Ovary (tissue), 9 donors: ENCODE measurements around the gene TMEM115. TPM values are rescaled to one million over a fixed set of nuclear protein-coding genes. Genes with fewer than 3 reads are reported as not detected.

Experiments
- DNase-seq, 5 donors: peaks; one replicate each; pipeline ENCODE4 v3.0.0-alpha.2; 2019 to 2020
- H3K27ac ChIP-seq, 2 donors: fragments of 200-600 bp; one replicate each; pipeline versions ENCODE4 v1.5.1 to v1.8.0; 2019 to 2022
- H3K27me3 ChIP-seq: fragments of 200-600 bp; one replicate; pipeline ENCODE4 v1.8.0; 2022
- H3K36me3 ChIP-seq: fragments of 200-600 bp; sonication (generic); one replicate; pipeline ENCODE4 v1.5.1; 2019
- H3K4me1 ChIP-seq: one replicate; pipeline ENCODE4 v1.8.1; 2013; ENCODE audit warnings: mild to moderate bottlenecking, moderate library complexity; ENCODE audit not compliant: insufficient read depth
- H3K4me3 ChIP-seq: fragments of 200-600 bp; sonication (generic); one replicate; pipeline ENCODE4 v1.5.1; 2017
- H3K9me3 ChIP-seq, 2 donors: fragments of 200-600 bp in 1 of 2; sonication (generic) in 1 of 2; one replicate each; pipeline versions ENCODE4 v1.5.1 to v1.8.1; 2013 to 2019; ENCODE audit warnings: mild to moderate bottlenecking in 1 of 2, moderate library complexity in 1 of 2
- EP300 ChIP-seq: sonication (generic); formaldehyde crosslinking; IDR thresholded peaks from one replicate; pipeline ENCODE4 v1.6.1; 2017; ENCODE audit warnings: antibody characterized with exemption
- POLR2A ChIP-seq: fragments of 450-650 bp; IDR thresholded peaks from one replicate; pipeline ENCODE4 v1.6.1; 2017; ENCODE audit warnings: antibody characterized with exemption, mild to moderate bottlenecking, moderate library complexity
- WGBS, 3 donors: extraction: QIAGEN DNeasy Blood & Tissue Kit in 1 of 3; methylation state at CpG; one replicate each; pipeline versions ENCODE4 v1.1.5 to v1.1.7; 2013 to 2017; 5-methylcytosine and 5-hydroxymethylcytosine counted together
- intact Hi-C, 4 donors: fragments of 100-400 bp; cut with DNase I; formaldehyde crosslinking; loops; one replicate each; pipeline versions ENCODE4 v1.11.0 to v1.15.1; 2022 to 2023
- polyA plus RNA-seq, 2 donors: library from polyadenylated mRNA; stranded (reverse); fragments of 200-250 nt in 1 of 2; fragments of 350-450 nt in 1 of 2; fragmentation: Illumina TruSeq in 1 of 2; extraction: RNeasy Lipid Tissue Mini Kit (QIAGEN cat#74804) in 1 of 2; gene quantifications; one replicate each; pipeline ENCODE4 v1.2.3, GENCODE V29; 2013 to 2014
- total RNA-seq, 7 donors: library from RNA; depleted of rRNA in 2 of 7; stranded (reverse); fragments of >200 nt in 2 of 7; fragmentation: NEBNext Ultra II Directional in 3 of 7; extraction: Animal tissue kit (Norgen Biotek cat#: 25700) in 3 of 7; gene quantifications; one replicate each; pipeline versions ENCODE4 v1.1.0 to v1.2.4, GENCODE V29; 2016 to 2023
- TF ChIP-seq, protein P1 (sequence below), 3 donors: fragments of 450-650 bp in 2 of 3; fragments of 200-600 bp in 1 of 3; IDR thresholded peaks; one replicate each; pipeline versions ENCODE4 v1.5.1 to v1.8.0; 2016 to 2022; ENCODE audit warnings: antibody characterized with exemption in 3 of 3, mild to moderate bottlenecking in 1 of 3
- donor health status: DM: no; HTN: no; CAD: no; lungs with moderate emphysema.
- donor health status: DM: no; HTN: no; CAD: no.
- donor health status: Bipolar disorder and iron deficiency.
- donor health status: DM: yes; HTN: yes; CAD: no.
- donor health status: DM: no; HTN: no; CAD: no.
- donor health status: DM: yes; HTN: yes; CAD: no.

The TMEM115 gene
- total and polyA plus RNA-seq, 9 donors: 8.5 to 58.4 (median 36.9) TPM

DNA sequence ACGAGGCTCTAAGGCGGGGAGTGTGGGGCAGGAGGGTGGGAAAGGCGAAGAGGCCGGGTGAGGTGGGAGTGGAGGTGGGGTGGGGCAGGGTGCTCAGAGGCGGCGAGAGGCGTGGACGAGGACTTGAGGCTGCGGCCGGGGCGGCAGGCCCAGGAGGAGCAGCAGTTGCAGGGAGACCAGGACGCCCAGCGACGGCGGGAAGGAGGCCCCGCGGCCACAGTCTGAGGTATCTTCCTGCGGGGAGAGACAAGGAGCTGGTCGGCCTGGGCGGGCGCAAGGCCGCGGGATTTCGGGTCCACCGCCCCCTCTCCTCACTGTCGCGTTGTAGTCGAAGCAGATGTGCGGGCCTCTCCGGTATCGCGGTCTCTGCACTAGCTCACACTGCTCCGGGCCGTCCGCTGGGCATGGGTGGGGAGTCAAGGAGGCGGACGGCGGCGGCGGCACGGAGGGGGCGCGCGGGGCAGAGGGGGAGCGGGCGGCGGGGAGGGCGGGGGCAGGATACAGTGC, 5.3 kb upstream of the TMEM115 start:
- Histone ChIP-seq H3K9me3 (no peaks in the 10 kb centered on the region), H3K27me3 (no peaks in the 10 kb centered on the region), H3K4me1 (peaks cover 9% of the 10 kb centered on the region), H3K27ac (peak overlapping the region in 1 of 2 donors; percentile 61), H3K4me3 (peak overlapping the region; percentile 66), H3K36me3 (no peaks in the 10 kb centered on the region)
- no peak for DNase-seq
- no peak for TF ChIP-seq EP300
- WGBS, 3 donors: 3 to 7% (median 6%) methylated on average over 32 to 48 of the region's 48 CpGs
- intact Hi-C loops: loop anchor here in 1 of 4 donors (10.0 kb wide), 1 partner anchor 1140 kb away; the partner anchor contains the start of gene DCAF1

DNA sequence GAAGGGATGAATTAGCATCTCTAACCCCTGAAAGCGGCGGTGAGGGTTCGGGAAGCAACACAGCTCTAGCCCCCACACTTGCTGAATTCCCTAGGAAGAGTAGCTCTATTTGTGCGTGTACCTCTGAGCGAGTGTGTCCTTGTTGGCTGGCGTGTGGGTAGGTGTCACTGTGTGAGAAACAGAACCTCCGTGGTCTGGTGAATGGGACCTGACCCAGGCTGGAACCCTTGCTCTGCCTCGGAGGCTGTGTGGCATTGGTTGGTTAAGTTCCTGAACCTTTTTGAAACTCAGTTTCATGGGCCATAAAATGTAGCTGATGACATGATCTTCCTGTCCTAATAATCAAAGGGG, 414 bp upstream of the TMEM115 start:
- no peaks in the 10 kb centered on the region for H3K27me3 ChIP-seq
- TF ChIP-seq, protein P1, sequence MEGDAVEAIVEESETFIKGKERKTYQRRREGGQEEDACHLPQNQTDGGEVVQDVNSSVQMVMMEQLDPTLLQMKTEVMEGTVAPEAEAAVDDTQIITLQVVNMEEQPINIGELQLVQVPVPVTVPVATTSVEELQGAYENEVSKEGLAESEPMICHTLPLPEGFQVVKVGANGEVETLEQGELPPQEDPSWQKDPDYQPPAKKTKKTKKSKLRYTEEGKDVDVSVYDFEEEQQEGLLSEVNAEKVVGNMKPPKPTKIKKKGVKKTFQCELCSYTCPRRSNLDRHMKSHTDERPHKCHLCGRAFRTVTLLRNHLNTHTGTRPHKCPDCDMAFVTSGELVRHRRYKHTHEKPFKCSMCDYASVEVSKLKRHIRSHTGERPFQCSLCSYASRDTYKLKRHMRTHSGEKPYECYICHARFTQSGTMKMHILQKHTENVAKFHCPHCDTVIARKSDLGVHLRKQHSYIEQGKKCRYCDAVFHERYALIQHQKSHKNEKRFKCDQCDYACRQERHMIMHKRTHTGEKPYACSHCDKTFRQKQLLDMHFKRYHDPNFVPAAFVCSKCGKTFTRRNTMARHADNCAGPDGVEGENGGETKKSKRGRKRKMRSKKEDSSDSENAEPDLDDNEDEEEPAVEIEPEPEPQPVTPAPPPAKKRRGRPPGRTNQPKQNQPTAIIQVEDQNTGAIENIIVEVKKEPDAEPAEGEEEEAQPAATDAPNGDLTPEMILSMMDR (IDR thresholded peaks at IDR 0.05): no peak
- TF ChIP-seq EP300 (no peak), POLR2A (no peak)
- peaks cover 24% of the 10 kb centered on the region for H3K4me1 ChIP-seq
- 12 to 16% (median 14%) methylated on average over 8 of the region's 8 CpGs for WGBS, 3 donors
- intact Hi-C loops: loop anchor here in 2 of 4 donors (10.0 kb wide), 2 partner anchors 245 to 1145 kb away; partner anchors contain the start of gene DCAF1 (in 1 of the 2)
- no peaks in the 10 kb centered on the region for H3K36me3 ChIP-seq
- DNase-seq: no peak
- no peak overlapping the region for H3K4me3 ChIP-seq
- no peaks in the 10 kb centered on the region for H3K9me3 ChIP-seq
- no peak overlapping the region for H3K27ac ChIP-seq

DNA sequence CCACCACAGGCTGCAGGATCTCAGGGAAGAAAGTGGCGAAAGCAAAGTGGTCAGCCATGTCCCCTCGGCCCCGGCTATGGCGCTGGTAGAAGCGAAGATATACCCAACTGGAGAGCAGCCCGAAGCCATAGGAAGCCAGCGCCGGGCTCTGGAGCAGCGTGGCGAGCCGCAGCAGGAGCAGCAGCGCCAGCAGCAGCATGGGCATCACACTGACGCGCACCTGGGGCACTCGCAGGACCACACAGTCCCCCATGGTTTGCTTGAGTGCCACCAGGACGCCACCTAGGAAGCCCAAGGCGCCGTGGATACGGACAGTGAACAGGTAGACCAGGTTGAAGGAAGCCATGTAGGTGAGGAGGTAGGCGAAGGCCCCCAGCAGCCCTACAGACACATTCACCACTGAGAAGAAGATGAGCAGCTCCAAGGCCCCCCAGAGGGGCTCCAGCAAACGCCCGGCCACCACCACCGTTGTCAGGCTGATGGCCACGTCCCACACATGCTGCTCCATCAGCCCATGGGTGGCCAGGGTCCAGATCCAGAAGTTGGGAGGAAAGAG, 888 bp downstream of the TMEM115 start:
- no peaks in the 10 kb centered on the region for H3K36me3 ChIP-seq
- H3K9me3 ChIP-seq: no peaks in the 10 kb centered on the region
- intact Hi-C loops: loop anchor here in 1 of 4 donors (10.0 kb wide), 1 partner anchor 246 kb away; no protein-coding TSS in a partner anchor
- 28 to 50% (median 34%) methylated on average over 24 of the region's 24 CpGs for WGBS, 3 donors
- H3K4me3 ChIP-seq: peak overlapping the region; percentile 98
- H3K4me1 ChIP-seq: peaks cover 20% of the 10 kb centered on the region
- H3K27me3 ChIP-seq: no peaks in the 10 kb centered on the region
- no peak for DNase-seq
- H3K27ac ChIP-seq: peak overlapping the region; percentile 84 to 90
- TF ChIP-seq POLR2A (no peak), EP300 (no peak)
- TF ChIP-seq, protein P1 (IDR thresholded peaks at IDR 0.05): no peak

DNA sequence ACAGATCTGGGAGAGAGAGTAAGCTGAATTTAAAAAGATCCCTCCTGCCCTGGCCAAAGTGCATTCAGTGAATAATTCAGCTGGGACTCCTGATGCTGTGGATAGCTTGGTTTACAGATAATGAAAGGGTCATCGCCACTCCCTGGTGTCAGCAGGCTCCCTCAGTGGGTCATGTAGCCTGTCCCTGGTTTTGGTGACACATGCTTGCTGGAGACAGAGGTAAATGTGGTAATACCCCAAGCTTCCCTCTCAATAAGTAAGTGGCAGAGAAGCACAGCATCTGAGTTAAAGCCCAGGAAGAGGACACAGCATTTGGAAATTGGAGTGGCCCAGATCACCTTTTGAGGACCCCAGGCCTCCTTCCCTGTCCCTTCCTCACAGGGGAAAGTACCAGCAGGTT, 1.8 kb downstream of the TMEM115 start:
- intact Hi-C loops: loop anchor here in 1 of 4 donors (10.0 kb wide), 1 partner anchor 247 kb away; no protein-coding TSS in a partner anchor

More for the DNA sequence above, 1.8 kb downstream of the TMEM115 start:
- Histone ChIP-seq H3K4me1 (peaks cover 20% of the 10 kb centered on the region), H3K27ac (no peak overlapping the region), H3K36me3 (no peaks in the 10 kb centered on the region), H3K9me3 (no peaks in the 10 kb centered on the region), H3K27me3 (no peaks in the 10 kb centered on the region), H3K4me3 (peak overlapping the region; percentile 98)
- no peak for DNase-seq
- no peak for TF ChIP-seq POLR2A
- TF ChIP-seq EP300: no peak
- TF ChIP-seq, protein P1 (IDR thresholded peaks at IDR 0.05): no peak
- 40 to 81% (median 59%) methylated on average over 1 of the region's 1 CpG for WGBS, 3 donors
